GM19467 (cell line): ENCODE data around the gene SIGLEC10.
"Not testable (repeated sequence)": the region's sequence is repeated elsewhere in the genome, so short reads cannot be mapped to it uniquely, and the experiment has no call there.

Source experiments
- ATAC-seq: cut with Tn5 transposase; IDR thresholded peaks from one replicate; pipeline ENCODE4 v1.9.1; 2021; ENCODE audit warnings: mild to moderate bottlenecking, moderate library complexity; ENCODE audit not compliant: unreplicated experiment

The SIGLEC10 gene

DNA sequence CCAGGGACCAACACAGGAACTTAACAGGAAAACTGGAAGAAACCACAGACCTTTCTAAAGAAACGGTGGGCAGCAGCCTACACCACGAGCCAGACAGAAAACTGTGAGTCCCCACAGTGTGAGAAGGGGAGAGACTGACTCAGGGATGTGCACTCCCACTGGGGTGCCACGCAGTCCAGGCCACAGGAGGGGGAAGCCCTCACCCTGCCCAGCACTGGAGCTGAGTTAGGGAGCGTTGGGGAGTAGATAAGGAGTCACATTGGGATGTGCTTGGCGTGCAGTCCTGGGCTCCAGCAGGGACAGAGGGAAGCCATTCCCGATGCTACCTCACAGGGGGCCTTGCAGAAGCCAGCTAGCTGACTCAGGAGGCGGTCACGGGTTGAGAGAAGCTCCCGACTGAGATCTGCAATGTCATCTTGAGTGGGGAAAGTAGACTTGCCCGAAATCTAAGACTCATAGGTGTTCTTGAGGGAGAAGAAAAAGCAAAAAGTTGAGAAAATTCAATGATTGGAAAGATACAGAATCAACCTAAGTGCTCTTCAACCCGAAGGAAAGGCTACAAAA, 23.5 kb upstream of the SIGLEC10 start:
- ATAC-seq: no peak

DNA sequence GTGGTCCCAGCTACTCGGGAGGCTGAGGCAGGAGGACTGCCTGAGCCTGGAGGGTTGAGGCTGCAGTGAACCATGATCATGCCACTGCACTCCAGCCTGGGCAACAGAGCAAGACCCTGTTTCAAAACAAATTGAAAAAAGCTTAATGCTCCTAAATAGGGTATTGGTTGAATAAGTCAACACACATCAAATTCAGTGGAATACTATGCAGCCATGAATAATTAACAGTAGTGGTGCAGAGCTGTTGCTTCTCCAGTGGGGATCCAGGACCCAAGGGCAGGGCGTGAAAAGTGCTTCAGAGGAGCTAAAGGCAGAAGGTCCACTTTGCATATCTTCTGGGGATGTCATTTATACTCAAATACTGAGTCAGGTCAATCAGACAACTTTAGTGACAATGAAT, 22.6 kb upstream of the SIGLEC10 start:
- ATAC-seq: no peak

DNA sequence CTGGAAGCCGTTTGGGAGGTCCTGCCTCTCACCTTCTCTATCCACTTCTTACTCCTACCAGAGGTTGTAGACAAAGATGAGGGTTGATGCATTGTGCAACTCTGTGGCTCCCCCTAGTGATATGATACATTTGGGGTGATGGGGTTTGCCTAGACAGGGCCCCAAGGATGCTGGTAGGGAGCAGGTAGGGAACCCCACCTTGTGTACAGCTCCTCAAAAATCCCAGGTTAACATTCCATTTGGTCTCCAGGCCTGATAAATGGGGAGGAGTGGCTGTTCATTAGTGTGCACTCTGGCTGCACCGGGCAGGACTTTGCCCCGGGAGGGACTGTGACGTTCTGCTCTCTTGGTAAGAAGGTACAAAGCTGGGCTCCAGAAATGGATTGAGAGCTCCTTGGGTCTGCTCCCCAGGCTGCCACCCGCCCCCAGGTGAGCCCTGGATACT, 21.6 kb upstream of the SIGLEC10 start:
- ATAC-seq: no peak

DNA sequence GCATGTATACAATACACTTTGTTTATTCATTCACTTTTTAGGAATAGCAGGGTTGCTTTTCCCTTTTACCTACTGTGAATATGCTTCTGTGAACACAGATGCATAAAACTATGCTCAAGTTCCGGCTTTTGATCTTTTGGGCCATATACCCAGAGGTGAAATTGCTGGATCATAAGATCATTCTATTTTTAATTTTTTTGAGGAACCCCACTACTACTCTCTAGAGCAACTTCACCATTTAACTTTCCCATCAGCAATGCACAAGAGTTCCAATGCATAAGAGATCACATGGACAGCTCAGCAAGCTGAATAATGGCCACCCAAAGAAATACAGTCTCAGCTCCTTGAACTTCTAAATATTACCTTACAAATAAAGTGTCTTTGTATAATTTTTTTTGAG, 17.0 kb upstream of the SIGLEC10 start:
- no peak for ATAC-seq

DNA sequence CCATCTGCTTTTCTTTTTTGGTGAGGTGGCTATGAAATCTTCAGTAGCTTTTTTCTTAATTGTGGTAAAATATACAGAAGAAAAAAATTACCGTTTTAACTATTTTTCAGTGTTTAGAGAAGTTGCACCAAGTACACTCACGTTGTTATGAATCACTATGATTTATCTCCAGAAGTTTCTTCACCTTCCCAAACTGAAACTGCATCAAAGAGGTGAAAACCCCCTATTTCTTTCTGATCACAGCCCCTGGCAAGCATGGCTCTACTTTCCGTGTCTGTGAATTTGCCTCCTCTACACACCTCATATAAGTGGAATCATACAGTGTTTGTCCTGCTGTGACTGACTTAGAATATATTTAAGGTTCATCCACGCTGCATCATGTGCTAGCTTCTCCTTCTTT, 15.6 kb upstream of the SIGLEC10 start:
- ATAC-seq: no peak

DNA sequence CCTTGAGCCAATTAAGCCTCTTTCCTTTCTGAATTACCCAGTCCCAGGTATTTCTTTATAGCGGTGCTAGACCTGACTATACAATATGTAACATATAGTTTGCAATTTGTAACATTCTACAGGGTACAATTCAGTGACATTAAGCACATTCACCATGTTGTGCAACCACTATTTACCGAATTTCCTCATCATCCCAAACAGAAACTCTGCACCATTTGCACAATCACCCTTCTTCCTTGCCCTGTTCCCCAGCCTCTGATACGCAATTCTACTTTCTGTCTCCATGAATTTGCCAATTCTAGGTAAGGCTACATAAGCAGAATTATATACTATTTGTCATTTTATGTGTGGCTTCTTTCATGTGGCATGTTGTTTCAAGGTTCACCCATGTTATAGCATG, 13.7 kb upstream of the SIGLEC10 start:
- ATAC-seq: no peak

DNA sequence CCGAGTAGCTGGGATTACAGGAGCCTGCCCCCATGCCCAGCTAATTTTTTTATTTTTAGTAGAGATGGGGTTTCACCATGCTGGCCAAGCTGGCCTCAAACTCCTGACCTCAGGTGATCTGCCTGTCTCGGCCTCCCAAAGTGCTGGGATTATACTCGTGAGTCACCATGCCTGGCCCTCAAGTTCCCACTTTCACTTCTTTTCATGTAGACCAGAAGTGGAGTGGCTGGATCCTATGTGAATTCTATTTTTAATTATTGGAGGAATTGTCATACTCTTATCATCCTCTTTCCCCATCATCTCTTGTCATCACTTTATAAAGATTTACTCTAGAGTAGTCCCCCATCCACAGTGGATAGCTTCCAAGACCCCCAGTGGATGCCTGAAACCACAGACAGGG, 12.8 kb upstream of the SIGLEC10 start:
- no peak for ATAC-seq

DNA sequence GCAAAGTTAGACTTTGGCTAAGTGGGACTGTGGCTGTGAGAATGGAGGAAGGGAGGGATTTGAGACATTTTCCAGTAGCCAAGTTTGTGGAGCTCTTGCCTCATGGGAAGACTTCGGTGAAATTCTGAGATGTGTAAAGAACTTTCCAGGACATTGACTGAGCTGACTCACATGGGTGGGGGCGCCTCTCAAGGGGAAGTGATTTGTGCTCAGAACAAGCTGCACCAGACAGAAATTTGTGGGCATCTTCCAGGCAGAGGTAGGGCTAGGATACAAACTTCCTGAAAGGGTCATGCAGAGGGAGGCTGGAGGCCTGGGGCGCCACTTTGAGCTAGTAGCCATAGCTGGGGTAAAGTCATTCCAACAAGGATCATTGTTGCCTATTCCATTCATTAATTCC, 9.8 kb upstream of the SIGLEC10 start:
- no peak for ATAC-seq

DNA sequence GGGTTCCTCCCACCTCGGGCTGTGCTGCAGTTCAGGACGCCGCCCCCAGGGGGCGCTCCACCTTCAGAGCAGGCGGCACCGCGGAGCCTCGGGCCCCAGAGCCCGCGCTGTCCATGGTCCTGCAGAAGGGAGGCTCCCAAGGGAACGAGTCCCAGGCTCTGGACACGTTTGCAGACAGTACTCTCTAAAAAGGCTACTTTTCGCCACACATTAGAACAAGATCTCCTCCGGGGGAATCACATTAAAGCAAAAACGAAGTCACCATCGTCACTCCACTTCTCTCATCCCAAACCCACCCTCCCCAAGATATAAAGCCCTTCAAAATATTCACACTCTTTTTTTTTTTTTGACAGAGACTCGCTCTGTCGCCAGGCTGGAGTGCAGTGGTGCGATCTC, 4.6 kb upstream of the SIGLEC10 start:
- ATAC-seq: no peak

DNA sequence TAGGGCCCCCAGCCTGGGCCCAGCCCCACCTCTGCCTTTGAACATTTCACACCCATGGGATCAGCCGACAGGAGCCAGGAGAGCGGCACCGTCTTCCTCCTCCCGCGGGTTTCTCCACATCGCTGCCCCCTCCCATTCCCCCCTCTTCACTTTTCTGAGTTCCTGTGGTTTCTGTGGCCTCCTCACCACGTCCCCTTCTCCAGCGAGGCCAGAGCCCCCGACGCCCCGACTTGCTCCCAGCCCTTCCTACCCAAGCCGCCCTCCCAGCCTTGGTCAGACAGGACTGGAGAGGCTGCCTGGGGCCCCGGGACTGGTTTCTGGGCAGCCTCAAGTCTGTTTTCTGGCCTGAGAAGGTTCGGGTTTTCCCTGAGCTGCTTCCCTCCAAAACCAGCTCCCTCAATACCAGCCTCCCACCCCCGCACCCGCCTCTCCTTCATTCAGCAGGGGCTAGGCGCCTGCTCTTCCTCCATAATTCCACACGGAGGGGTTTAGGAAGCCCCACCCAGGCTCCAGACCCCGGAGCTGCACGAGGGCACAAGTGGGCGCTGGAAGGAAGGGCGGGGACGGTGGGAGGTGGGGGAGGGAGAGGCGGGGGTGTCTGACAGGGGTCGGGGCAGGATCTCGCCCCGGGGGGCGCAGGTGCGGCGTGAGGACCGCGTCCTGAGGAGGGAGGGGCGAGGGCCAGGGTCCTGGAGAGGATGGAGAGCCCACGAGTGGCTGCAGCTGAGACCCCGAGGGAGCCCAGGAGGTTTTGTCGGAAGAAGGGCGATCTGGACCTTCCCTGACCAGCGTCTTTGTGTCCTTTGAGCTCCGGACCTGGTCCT, 4.0 kb upstream of the SIGLEC10 start:
- no peak for ATAC-seq

DNA sequence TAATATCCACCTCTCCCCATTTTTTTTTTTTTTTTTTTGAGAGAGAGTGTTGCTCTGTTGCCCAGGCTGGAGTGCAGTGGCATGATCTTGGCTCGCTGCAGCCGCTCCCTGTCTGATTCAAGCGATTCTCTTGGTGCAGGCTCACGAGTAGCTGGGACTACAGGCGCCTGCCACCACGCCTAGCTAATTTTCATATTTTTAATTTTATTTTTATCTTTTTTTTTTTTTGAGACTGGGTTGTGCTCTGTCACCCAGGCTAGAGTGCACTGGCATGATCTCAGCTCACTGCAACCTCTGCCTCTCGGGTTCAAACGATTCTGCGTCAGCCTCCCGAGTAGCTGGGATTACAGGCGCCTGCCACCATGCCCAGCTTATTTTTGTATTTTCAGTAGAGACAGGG, 3.1 kb upstream of the SIGLEC10 start:
- ATAC-seq: not testable (repeated sequence)

DNA sequence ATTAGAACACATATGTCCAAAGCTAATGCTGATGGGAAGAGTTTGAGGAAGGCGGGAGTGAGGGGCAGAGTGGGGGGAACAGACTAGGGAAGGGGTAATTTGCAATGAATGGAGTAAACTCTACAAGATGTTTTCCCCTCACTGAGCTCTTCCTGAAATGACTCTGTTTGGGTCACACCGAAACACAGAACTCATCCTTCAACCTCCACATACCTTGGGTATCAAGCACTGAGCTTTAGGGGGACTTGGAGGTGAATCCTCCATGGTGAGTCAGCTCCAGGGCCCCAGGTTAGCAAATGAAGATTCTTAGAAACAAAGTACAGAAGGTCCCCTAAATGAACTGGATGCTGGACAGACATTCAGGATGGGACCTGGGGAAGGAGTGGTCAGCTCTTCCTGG, 1.3 kb upstream of the SIGLEC10 start:
- ATAC-seq: no peak

DNA sequence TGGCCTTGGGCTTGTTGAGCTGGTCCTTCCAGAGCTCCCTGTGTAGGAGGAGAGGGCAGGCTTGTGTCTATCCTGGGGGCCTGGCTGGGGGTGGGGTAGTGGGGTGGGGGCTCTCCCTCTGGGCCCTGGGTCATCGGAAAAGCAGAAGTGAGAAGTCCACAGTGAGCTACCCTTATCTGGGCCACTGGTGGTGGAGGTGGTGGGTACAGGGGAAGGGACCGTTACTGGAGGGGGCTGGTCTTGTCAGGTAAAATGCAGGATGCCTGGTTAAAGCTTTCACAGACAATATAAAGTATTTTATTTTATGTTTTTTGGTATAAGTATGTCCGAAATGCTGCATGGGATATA, 342 bp upstream of the SIGLEC10 start:
- no peak for ATAC-seq

DNA sequence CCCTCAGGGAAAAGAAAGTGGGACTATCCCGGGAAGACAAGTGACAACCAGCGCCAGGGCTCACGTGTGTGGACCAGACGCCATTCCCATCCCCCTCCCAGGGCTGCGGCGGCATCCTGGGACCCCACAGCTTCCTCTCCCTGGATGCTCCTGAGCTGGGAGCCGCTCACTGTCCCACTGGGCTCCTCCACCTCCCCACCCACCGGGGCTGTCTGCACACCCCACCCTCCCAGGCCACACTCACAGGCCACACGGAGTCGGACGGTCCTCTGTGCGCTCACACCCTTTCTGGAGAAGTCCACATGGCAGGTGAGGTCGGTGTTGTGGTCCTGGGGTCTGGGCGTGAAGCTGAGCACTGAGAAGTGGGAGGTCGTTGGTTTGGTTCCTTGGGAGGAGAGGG, 1.0 kb downstream of the SIGLEC10 start:
- not testable (repeated sequence) for ATAC-seq

DNA sequence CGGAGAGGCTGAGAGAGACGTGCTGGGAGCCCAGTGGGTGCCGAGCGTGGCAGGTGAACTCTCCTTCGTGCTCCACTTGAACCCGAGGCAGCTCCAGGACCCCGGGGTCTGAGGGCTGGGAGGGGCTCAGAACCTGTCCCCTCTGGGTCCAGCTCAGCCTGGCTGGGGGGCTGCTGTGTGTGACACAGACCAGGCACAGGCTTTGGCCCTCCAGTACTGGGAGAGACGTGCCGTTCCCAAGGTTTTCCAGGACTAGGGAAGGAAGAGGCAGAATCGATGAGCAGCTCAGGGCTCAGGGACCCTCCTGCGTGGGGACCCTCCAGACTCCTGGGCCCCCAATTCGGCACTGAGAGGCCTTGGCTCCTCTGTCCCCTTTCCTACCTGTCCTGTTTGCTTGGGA, 2.3 kb downstream of the SIGLEC10 start:
- no peak for ATAC-seq

DNA sequence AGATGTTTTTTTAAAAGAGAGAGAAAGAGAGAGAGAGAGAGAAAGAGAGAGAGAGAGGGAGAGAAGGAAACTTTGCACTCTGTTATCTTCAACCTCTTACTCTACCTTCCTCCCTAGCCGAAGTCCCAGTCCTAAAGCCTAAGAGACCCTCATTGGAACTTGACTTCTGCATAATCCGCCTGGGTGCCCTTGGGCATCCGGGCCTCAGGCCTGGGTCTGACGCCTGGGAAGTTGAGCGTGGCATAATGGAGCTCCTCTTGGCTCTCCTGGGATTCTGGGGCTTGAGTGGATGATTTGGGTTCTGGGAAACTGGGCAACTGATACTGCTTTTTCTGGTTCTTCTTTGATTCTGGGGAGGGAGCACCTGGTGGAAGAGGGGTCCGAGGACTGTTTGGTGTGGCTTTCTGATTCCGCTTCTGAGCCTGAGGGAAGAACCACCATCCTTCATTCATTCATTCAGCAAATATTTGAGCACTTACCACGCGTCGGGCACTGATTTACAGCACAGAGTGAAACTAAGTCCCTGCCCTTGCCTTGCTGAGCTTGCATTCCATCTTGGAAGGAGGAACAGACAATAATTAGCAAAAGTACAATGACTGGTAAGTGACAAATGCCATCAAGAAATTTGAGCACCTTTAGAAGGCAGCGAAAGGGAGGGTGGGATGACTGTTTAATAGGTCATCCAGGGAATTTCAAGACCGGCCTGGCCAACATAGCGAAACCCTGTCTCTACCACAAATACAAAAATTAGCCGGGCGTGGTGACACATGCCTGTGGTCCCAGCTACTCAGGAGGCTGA, 6.3 kb downstream of the SIGLEC10 start:
- ATAC-seq: no peak

DNA sequence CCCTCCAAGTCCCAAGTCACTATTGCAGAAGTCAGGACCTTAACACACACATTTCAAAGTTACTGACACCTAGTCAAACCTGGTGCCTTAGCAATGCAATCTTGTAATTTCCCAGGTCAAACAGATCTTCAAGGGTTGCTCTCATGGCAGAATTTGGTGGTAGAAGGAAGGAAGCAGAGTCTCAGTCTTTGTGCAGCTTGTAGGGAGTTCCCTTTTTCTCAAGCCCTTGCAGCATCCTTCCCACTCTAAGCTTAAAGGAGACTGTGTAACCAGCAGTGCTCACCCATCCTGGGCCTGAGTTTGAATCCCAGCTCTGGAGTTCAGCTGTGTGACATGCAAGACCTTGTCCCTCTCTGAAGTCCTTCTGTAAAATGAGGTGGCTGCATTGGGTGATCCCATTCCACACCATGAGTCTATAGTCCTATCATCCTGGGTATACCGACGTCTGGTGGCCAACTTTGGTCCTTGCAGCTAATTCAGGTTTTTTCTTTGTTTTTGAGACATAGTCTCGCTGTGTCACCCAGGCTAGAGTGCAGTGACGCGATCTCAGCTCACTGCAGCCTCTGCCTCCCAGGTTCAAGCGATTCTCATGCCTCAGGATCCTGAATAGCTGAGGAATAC, 9.8 kb downstream of the SIGLEC10 start:
- ATAC-seq: no peak

DNA sequence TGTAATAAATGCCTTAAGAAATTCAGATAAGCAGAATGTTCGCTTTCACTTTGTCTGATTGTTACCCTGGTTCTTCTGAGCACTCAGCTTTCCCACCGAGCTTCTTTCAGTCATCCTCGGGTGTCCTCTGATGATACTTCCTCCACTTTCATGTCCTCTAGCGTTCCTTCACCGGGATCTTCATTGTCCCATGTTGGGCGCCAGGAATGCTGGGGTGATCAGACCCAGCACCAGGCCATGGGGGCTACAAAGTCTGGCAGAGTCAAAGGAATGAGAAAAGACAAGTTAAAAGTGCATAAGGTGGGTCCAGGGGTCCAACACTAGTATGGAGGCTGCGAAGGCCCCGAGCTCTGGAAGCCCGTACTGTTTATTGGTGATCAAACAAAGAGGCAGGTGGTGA, 15.3 kb downstream of the SIGLEC10 start:
- ATAC-seq: no peak

DNA sequence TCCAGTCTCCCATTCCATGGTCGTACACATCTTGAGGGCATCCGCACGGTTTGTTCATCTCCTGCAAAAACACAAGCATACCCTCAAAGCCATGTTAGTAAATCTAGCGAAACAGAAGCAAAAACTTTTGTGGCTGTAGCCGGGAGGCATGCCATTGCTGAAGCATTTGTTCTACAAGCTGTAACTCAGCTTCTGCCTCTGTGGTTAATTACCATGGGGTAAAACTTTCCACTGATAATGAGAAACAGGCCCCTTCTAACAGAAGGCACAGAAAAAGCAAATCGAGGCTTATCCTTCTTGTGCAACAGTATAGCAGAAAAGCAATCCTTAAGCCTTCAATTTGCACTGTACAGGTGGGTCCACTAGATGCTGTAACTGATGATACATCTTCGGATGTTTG, 17.5 kb downstream of the SIGLEC10 start:
- ATAC-seq: not testable (repeated sequence)

DNA sequence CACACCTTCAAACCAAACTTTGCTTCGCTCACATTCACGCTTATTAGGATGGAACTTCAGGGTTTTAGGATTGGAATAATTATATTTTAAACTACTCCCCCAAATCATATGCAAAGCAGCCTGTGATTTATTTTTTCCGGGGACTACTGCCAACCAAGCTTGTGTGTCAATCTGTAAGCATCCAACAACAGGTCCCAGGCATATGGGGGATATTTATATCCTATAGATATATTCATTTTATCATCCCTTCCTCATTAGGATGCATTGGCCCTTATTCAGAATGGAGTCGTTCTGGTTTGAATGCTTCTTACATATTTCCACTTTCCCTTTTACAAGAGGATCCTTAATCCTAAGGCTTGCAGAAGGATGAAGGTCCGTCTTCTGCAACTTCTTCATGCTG, 18.2 kb downstream of the SIGLEC10 start:
- ATAC-seq: no peak

DNA sequence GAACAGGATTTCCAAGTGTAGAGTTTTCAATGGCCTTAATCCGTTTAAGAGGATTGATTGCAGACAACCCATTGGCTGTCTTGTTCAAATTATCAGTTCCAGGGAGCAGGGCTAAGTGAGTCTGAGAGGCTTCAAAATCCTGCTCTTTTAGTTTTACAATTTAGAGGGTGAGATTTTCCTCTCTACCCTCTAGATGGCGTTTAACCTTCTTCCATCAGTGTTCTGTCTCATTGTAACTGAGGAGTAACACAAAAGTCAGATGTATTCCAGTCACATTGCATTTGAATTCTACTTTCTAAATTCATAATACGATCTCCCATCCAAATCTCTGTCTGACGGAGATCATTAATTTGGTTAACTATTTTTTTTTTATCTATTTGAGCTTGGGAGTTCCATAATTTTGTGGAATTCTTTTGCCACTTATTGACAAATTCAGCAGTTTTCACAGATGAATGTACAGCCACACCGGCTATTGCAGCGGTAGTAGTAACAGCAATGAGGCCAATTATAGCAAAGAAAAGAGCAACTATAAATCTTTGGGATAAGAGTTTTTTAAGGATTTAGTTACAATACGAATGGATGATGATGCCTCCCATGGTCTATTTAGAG, 19.2 kb downstream of the SIGLEC10 start:
- ATAC-seq: no peak
